Measurements from ENCODE around the gene GLIPR1L1.

The GLIPR1L1 gene

DNA sequence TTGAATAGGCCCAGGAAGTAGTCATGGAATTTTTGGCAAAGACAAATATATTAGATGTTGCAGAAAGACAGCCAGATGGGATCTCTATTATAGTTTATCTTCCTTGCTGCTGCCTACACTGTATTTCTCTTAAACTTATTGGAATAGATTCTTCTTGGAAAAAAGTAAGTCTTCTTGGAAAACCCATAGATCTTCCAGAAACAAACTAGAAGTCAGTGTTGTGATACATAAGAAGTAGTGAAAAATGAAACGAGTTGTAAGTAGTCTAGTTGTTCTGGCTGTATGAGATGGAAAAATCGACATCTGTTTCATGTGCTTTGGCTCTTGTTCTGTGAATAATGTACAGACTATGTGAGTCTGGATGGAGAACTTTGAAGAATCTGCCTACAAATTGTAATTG lies 85.4 kb downstream of the GLIPR1L1 start:
- DNase-seq (ENCODE audit: low read depth), result no peak
- TF ChIP-seq, protein P1, sequence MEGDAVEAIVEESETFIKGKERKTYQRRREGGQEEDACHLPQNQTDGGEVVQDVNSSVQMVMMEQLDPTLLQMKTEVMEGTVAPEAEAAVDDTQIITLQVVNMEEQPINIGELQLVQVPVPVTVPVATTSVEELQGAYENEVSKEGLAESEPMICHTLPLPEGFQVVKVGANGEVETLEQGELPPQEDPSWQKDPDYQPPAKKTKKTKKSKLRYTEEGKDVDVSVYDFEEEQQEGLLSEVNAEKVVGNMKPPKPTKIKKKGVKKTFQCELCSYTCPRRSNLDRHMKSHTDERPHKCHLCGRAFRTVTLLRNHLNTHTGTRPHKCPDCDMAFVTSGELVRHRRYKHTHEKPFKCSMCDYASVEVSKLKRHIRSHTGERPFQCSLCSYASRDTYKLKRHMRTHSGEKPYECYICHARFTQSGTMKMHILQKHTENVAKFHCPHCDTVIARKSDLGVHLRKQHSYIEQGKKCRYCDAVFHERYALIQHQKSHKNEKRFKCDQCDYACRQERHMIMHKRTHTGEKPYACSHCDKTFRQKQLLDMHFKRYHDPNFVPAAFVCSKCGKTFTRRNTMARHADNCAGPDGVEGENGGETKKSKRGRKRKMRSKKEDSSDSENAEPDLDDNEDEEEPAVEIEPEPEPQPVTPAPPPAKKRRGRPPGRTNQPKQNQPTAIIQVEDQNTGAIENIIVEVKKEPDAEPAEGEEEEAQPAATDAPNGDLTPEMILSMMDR (IDR thresholded peaks at IDR 0.05; ENCODE audit: control insufficient read depth, insufficient read depth, low read depth, low read length, missing control alignments), result no peak

More for the DNA sequence above, 85.4 kb downstream of the GLIPR1L1 start:
- H3K4me3 ChIP-seq (ENCODE audit: control insufficient read depth, low read depth, low read length), result no peak overlapping the region

Measured in AG09309 (cell line).